ENCODE results near the gene SPOPL.
"Not testable (repeated sequence)": the region's sequence is repeated elsewhere in the genome, so short reads cannot be mapped to it uniquely, and the experiment has no call there.

Gene SPOPL

DNA sequence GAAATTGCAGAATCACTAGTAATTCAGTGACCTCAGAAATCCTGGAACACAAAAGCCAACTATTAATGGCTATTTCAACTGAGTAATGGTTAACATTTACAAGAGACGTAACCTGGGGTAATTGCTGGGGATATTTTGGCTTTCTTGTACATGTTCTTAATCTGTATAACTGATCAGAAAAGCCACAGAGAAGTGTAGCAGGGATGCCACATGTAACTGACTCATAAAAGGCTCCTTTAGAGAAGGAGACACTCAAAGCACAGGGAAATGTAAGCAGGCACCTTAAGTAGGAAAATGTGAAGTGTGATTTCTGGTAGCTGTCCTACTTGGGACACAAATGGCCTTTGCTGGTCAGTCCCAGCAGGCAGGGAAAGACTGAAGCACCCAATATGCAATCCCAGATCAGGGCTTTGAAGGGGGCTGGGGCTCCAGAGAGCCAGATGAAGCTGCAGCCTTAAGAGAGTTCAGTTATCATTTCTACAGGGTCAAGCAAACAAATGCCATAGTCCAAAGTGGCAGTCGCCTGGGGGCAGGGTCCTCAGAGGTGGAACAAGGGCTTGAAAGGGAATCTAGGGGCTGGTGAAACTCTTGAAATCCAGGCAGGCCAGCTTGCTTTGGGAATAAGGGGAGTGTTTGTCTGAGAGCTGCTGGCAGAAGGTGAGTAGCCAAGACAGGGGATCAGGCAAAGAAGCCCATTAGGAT, 7.2 kb upstream of the SPOPL start:
- DNase-seq (ENCODE audit: low spot score) = no peak

DNA sequence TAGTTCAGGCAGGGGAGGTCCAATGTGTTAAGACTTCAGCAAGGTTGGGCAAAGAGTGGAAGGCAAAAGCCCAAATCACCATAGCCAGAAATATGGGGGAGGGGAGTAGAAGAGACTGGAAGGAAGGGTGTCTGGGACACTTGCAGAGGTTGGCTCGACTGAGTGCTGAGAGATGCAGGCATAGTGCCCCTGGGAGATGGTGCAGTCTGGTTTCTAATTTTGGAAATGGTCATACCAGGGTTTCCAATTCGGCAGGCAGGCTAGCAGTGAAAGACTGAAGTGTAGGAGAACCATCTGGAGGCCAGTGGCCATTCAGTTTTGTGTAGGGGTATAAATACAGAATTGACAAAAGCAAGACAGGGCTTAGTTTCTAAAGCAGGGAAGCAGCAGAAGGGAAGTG, 6.2 kb upstream of the SPOPL start:
- no peak for DNase-seq (ENCODE audit: low spot score)

DNA sequence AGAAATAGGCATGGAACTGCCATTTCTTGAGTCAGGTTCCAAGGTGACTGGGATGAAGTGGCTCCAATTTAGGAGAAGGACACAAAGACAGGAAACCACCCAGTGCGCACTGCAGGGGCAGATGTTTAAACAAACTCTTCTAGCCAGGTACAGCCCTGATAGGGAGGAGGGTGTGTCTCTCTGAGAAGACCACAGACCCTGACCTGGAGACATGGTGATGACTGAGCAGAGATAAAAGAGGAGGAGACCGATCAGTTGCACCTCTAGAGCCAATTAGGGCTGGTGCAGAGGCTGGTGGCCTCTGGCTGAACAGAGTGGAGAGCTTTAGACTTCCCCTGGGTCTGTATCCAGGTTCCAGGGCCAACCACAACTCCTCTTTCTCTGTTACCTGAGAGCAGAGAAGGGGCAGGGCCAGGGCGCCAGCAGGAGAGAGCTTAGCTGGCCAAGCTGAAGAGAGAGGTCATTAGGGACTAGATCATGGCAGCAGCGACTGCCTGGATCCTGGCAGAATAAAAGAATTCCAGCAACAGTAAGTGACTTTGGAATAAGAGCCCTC, 5.4 kb upstream of the SPOPL start:
- no peak for DNase-seq (ENCODE audit: low spot score)

DNA sequence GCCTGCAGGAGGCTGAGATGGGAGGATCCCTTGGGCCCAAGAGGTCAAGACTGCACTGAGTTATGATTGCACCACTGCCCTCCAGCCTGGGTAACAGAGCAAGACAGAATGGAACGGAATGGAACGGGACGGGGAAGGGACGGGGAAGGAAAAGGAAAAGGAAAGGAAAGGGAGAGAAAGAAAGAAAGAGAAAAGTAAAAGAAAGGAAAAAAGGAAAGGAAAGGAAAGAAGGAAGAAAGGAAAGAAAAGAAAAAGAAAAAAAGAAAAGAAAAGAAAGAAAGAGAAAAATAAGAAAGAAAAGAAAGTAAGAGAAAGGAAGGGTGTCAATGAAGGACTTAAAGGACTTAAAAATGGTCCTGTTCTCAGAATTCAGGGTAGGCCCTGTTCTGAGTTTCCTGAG, 4.3 kb upstream of the SPOPL start:
- DNase-seq (ENCODE audit: low spot score) = no peak

DNA sequence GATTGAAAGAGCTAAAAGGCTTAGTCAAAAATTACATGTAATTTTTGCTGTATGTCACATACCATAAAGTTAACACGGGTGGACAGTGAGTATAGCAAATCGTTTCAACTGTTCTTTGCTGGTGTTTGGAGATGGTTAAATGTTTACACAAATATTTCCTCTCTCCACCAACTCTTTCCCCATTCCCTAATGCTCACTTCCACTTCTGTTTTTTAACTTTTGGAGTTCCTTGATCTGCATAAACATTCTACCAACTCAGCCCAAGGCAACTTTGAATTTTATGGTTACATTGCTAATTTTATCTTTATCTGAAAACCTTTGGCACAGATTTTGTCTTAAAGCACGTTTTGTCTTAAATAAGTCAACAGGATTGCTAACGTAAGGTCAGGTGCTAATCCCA, 1.9 kb upstream of the SPOPL start:
- no peak for DNase-seq (ENCODE audit: low spot score)

DNA sequence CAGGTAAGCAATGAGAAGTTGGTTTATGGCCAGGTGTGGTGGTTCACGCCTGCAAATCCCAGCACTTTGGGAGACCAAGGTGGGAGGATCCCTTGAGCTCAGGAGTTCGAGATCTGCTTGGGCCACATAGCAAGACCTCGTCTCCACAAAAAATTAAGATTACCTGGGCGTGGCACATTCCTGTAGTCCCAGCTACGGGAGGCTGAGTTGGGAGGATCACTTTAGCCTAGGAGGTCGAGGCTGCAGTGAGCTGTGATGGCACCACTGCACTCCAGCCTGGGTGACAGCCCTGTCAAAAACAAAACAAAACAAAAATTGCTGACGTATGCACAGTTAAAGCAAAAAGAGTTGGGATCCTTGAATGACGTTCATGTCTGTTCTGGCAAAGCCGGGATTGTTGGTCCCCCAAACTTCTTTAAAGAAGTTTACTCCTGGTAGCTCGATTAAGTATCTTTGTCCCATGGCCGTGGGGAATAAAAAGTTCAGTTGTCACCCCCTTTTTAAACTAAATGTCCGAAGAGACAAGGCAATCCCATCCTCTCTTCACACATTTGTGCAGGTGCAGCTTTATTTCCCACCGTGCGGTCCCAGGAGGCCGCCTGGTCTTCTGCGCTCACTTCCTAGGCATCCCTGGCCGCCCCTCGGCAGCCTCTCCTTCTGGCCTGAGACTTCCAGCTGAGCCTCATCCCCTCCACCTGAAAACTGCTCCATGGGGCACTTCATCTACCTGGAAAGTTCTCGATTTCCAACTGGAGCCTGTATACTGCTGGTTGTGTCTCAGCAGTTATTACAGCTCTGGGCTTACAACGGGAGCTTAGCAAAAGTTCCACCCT, 762 bp upstream of the SPOPL start:
- DNase-seq (ENCODE audit: low spot score) = no peak

DNA sequence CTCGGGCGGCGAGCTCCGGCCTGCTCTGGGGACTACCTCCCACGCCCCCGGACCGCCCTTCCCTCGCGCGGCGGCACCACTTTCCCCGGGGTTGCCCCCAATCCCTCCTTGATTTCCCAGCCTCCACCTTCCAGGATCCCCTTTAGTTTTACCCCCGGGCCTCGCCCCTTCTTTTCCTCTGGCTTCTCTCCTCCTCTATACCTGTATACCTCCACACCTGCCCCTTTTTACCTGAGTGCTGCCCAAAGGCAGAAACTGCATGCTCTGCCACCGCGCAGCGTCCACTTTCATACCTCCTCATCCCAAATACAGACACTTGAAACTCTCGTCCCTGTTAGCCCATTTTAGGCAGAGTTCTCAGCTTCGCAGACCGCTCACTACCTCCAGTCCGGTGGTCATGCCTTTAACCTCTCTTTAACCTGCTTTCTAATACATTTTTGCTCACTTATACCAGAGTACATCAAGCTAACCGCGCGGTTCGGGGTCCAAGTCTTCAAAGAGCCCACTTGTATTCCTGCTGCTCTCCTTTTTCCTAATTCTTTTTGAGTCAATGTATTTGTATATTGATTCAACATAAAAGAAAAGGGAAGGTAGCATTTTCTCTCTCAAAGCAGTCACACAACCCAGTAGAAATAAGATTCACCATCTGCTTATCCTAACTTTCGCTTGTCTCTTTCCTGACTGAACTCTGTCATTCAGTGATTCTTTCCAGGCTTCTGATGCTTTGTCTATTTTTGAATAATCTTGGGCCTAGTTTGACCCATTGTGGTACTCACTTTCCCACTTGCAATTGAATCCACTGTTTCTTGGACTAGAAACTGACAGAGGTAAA, 901 bp downstream of the SPOPL start:
- peak; percentile 11 for DNase-seq (ENCODE audit: low spot score)

DNA sequence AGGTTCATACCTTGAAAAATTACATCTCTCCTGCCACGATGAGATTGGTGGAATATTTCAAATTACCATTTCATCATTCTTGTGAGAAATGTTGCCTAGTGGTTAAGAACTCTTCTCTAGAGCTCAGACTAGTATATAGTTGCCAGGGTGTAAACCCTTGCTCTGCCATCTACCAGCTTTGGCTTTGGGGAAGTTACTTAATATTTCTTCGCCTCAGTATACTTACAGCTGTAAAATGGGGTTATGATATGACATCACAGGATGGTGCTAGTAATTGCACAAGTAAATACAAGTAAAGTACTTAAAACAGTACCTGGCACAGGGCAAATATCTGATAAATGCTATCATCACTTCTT, 1.5 kb downstream of the SPOPL start:
- peak; percentile 7 for DNase-seq (ENCODE audit: low spot score)

DNA sequence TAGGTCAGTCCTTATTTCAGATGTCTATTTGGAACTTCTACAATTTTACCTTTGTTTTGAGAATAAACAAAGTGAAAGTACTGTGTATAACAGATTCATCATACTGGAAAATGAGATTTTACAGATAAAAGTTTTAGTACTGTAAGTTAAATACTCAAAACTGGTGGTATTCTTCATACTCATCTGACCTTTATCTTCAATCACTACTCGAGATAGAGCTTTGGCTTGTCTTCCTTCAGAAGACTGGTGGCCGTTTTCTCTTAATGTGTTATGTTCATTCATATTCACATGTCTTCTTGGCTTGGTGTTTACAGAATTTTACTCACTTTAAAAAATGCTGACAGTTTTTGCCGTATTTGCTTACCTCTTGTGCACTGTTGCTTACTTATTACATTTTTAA, 2.1 kb downstream of the SPOPL start:
- no peak for DNase-seq (ENCODE audit: low spot score)

DNA sequence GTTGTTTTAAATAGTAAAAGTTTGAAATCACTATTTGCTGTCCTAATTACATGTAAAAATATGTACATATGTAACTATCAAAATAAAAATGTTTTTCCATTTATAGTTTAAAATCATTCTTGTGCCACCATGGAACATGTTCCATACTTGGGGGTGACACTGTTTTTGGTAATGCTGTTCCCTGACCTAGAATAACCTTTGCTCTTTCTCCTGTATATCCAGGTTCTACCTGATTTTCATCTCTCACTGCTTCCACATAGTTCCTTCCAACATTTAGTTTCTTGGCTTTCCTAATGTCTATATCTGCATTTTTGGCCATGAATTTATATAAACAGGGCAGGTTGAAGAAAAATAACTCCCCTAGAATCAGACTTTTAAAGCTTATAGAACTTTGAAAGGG, 2.5 kb downstream of the SPOPL start:
- DNase-seq (ENCODE audit: low spot score) = no peak

DNA sequence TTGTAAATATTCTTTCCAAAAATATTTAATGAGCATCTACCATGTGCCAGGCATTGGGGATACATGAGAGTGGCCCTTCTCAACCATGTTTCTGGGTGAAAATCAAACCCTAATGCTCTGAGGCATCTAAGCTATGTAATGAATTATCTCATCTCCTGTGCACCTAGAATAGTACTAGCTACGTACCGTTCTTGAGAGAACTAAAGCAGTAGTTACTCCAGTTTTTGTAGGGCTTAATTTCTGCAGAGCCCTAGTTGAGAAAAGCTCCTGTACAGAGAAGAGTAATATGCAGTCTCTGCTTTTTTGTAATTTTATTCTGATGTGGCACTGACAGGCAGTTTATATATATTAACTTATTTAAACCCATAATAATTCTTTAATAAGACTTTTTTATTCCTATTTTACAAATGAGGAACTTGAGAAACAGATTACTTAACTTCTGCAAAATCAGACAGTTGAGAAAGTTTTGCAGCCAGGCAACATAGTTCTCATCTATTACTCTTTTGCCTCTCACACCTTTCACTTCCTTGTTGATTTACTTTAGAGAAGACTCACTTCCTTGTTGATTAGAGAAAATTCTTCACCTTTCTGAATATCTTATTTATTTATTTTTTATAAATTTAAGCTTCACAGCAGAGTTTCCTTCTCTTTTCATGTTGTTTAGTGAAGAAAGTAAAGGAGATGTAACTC, 3.1 kb downstream of the SPOPL start:
- DNase-seq (ENCODE audit: low spot score) = no peak

DNA sequence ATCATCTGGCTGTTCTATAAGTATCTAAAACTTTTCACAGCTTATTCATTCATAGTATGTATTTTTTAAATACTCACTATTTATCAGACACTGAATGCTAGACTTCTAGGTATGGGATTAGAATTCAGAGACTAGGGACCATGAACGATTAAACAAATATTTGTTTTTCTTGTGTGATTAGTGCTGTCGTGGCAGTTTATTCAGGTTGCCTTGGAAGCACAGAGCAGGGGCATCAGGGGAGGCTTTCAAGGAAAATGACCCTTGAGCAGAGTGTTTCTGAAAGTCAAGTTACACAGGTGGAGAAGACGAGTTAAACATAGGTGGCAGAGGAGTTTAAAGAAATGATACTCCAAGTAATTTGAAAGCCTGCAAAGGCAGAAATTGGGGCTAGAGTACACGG, 5.7 kb downstream of the SPOPL start:
- no peak for DNase-seq (ENCODE audit: low spot score)

DNA sequence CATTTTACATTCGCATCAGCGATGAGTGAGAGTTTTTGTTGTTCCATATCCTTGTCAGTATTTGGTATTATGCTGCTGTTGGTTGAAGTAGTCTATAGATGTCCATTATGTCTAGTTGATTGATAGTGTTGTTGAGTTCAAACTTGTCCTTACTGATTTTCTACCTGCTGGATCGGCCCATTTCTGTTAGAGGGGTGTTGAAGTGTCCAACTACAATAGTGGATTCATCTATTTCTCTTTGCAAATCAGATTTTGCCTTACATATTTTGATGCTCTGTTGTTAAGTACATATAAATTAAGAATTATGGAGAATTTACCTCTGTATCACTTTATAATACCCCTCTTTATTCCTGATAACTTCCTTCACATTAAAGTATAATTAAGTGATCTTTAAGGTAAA, 8.7 kb downstream of the SPOPL start:
- DNase-seq (ENCODE audit: low spot score) = no peak

DNA sequence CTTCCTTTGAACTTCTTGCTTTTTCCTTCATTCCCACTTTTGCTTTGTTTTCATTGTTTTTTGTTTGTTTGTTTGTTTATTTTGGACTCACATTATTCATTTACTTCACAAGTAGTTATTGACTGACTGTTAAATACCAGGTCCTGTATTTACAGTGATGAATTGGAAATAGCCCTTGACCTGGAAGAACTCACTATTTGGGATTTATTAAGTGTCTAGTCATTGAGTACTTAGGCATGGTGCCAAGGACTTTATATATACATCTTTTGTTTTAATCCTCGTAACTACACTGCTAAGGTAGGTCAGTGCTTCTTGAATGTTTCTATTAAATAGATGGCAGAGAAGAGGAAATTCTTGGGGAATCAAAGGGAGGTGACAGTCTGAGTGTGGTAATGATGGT, 11.1 kb downstream of the SPOPL start:
- DNase-seq (ENCODE audit: low spot score) = no peak

DNA sequence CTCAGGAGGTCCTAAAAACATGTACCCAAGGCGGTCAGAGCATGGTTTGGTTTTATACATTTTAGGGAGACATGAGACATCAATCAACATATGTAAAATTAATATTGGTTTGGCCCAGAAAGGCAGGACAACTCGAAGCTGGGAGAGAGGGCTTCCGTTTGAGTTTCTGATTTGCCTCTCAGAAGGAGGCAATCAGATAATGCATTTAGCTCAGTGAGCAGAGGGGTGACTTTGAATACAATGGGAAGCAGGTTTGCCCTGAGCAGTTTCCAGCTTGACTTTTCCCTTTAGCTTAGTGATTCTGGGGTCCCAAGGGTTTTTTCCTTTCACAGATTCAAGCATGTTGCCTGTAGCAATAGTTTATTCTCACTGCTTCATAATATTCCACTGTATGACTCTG, 12.6 kb downstream of the SPOPL start:
- DNase-seq (ENCODE audit: low spot score) = no peak

DNA sequence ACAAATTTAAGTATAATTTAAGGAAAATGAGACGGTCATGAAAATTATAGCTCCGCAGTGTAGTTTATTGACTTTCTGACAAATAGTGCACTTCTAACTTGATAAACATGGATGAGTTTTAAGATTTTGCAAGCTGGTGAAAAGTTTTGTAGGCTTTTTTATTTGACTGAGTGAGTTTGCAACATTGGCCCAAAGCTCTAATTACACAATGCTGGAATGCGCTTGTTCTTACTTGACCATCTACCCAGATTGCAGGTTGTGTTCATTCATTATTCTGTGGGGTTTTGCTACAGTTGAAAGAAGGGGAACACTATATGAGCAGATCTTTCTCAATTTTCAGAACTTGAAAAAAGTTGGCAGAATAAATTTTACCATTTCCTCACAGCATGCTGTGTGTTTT, 13.5 kb downstream of the SPOPL start:
- DNase-seq (ENCODE audit: low spot score) = no peak

DNA sequence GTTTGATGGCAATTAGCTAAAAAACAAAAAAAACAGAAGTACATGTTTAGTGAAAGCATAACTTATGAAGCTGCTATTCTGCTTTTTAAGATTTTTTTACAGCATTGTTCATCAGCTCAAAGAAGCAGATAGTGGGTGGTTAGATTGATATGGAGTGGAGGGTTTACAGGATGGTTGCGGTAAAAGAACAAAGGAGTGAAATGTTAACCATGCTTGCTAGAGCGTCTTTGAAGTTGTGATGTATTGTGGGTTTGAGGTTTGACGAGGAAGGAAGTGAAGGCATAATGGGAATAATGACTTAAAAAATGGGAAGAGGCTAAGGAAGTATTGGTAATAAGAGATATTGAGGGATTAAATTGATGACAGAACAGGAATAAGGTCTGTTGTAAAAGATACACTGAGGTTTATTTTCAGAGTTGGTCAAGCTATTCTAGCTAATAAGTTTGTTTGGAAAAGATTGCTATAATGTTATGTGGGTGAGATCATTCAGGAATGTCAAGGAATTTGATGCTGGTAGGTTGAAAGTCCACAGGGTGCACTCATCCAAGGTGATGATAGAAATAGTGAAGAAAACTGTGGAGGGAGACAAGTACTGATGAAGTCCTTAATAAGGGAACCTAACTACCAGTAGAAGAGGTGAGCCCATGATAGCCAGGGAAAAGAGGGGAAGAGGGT, 14.6 kb downstream of the SPOPL start:
- no peak for DNase-seq (ENCODE audit: low spot score)

DNA sequence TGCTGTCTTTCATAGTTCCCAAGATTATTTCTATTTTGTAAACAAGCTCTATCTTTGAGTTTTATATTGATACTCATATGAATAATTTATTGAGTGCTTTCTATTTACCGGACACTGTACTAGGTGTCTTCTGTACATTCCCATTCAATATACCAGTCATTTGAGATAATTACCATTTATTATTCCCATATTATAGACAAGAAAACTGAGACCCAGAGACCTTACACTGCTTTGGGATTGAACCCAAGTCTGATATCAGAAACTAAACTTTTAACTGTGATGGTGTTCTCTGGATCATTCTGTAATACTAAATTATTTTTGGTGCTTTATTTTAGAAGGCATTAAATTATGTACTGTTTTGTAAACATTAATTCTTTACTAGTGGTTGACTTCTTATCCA, 17.3 kb downstream of the SPOPL start:
- no peak for DNase-seq (ENCODE audit: low spot score)

DNA sequence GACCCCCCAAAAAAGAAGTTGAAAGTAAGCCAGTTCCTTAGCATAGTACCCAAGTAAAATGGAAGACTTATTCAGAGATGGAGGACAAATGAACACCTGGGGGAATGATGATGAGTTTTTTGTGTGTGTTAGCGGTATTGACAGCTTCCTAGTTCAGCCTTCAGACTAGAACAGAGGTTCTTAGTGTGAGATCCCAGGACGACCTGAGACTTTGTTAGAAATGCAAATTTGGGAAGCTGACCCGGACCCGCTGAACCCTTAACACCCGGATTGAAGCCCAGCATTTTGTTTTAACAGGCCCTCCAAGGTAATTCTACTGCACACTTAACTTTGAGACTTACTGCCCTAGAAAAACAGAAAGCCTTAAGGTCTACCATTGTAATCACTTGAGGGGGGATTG, 20.3 kb downstream of the SPOPL start:
- DNase-seq (ENCODE audit: low spot score) = no peak

DNA sequence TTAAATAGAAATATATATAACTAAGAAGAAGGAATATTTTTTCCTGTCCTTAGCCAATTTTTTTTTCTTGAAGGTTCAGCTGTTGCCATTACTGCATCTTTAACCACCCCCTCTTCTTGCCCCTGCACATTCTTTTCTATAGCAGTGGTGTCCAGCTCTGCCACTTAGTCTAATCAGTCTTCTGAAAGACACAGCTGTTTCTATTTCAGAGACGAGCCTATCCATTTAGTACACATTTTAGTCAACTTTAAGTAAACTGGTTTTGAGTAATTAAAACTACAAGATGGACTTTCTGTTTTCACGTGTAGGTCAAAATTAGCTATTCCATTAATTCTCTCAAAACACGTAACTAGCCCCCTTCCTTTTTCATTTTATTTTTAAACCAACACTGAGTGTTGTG, 21.0 kb downstream of the SPOPL start:
- no peak for DNase-seq (ENCODE audit: low spot score)

DNA sequence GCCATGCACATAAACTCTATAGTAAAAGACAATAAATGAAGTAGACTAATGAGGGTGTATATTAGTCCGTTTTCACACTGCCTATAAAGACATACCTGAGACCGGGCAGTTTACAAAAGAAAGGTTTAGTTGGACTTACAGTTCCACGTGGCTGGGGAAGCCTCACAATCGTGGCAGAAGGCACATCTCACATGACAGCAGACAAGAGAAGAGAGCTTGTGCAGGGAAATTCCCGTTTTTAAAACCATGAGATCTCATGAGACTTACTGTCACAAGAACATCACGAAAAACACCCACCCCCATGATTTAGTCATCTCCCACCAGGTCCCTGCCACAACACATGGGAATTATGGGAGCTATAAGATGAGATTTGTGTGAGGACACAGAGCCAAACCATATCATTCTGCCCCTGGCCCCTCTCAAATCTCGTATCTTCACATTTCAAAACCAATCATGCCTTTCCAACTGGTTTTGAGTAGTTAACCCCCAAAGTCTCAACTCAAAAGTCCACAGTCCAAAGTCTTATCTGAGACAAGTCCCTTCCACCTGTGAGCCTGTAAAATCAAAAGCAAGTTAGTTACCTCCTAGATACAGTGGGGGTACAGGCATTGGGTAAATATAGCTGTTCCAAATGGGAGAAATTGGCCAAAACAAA, 21.6 kb downstream of the SPOPL start:
- DNase-seq (ENCODE audit: low spot score) = not testable (repeated sequence)

Data from kidney capillary endothelial cell (primary cell).